ENCODE measurements around the gene IL17RE. TPM values are rescaled to one million over a fixed set of nuclear protein-coding genes. Genes with fewer than 3 reads are reported as not detected.
A peak's percentile ranks its signal among the peaks of the same experiment; 100 is the strongest.
"Not testable (repeated sequence)": the region's sequence is repeated elsewhere in the genome, so short reads cannot be mapped to it uniquely, and the experiment has no call there.

The IL17RE gene
- total RNA-seq, 1 donor from 2014 or later = 0.74 TPM

DNA sequence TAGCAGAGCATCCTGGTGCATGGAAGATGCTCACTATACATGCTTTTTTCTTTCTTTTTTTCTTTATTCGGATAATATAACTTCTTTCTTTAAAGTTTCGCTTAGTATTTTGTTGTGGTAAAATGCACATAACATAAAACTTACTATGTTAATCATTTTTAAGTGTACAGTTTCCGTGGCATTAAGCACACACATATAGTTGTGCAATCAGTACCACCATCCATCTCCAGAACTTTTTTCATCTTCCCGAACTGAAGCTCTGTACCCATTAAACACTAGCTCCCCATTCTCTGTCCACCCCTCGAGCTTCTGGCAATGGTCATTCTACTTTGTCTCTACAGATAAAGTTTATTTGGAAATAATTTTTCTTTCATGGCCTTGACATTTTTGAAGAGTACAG is 13.2 kb upstream of the IL17RE start:
- no peak for DNase-seq (ENCODE audit: low spot score)
- Mint-ChIP-seq H3K27me3 (ENCODE audit: unreplicated experiment) (no peaks in the 10 kb centered on the region), H3K4me3 (ENCODE audit: unreplicated experiment) (peak overlapping the region; percentile 97), H3K4me1 (ENCODE audit: unreplicated experiment) (no peaks in the 10 kb centered on the region), H3K27ac (ENCODE audit: unreplicated experiment) (no peak overlapping the region), H3K9me3 (ENCODE audit: unreplicated experiment) (no peaks in the 10 kb centered on the region), H3K36me3 (ENCODE audit: low read depth, unreplicated experiment) (peaks cover 22% of the 10 kb centered on the region)
- TF ChIP-seq, protein P1, sequence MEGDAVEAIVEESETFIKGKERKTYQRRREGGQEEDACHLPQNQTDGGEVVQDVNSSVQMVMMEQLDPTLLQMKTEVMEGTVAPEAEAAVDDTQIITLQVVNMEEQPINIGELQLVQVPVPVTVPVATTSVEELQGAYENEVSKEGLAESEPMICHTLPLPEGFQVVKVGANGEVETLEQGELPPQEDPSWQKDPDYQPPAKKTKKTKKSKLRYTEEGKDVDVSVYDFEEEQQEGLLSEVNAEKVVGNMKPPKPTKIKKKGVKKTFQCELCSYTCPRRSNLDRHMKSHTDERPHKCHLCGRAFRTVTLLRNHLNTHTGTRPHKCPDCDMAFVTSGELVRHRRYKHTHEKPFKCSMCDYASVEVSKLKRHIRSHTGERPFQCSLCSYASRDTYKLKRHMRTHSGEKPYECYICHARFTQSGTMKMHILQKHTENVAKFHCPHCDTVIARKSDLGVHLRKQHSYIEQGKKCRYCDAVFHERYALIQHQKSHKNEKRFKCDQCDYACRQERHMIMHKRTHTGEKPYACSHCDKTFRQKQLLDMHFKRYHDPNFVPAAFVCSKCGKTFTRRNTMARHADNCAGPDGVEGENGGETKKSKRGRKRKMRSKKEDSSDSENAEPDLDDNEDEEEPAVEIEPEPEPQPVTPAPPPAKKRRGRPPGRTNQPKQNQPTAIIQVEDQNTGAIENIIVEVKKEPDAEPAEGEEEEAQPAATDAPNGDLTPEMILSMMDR (IDR thresholded peaks at IDR 0.05; ENCODE audit: unreplicated experiment) = no peak

DNA sequence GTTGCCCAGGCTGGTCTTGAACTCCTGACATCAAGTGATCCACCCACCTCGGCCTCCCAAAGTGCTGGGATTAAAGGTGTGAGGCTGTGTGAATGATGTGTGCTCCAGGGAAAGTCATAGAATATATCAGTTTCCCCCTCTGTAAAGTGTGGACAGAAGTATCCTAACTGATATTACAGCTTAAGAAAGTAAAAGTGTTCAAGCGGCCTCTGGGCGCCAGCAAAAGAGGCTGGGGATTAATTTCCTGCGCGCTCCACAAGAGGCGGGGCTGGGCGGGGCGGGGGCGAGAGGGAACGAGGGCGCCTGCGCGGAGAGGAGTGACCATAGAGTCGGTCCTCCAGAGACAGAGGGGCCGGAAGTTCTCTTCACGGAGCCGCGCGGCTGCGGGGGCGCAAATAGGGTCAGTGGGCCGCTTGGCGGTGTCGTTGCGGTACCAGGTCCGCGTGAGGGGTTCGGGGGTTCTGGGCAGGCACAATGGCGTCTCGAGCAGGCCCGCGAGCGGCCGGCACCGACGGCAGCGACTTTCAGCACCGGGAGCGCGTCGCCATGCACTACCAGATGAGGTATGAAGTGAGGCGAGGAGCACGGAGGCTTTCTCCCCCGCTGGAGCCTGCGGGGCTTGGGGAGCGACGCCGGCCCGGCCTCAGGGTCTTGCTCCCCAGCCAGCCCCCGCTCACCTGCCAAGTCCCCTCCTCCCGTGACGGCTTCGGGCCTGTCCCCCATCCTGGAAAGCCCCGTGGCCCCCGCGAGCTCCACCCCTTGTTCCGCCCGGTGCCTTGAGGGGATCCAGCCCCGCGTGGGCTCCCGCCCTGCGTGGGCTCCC is 12.2 kb upstream of the IL17RE start, which contains the start of gene JAGN1:
Gene JAGN1, plus strand, starts transcription at position 362 of the 823 bp plus-strand sequence. Its CDS starts 113 bp downstream, at position 475.
- Mint-ChIP-seq H3K4me1 (ENCODE audit: unreplicated experiment) (no peaks in the 10 kb centered on the region), H3K4me3 (ENCODE audit: unreplicated experiment) (peak within 1 kb of the TSS; percentile 97), H3K27ac (ENCODE audit: unreplicated experiment) (peak within 1 kb of the TSS; percentile 96), H3K36me3 (ENCODE audit: low read depth, unreplicated experiment) (peaks cover 28% of the 10 kb centered on the region), H3K27me3 (ENCODE audit: unreplicated experiment) (no peaks in the 10 kb centered on the region), H3K9me3 (ENCODE audit: unreplicated experiment) (no peaks in the 10 kb centered on the region)
- TF ChIP-seq, protein P1 (IDR thresholded peaks at IDR 0.05; ENCODE audit: unreplicated experiment) = no peak
- DNase-seq (ENCODE audit: low spot score) = peak; percentile 83

DNA sequence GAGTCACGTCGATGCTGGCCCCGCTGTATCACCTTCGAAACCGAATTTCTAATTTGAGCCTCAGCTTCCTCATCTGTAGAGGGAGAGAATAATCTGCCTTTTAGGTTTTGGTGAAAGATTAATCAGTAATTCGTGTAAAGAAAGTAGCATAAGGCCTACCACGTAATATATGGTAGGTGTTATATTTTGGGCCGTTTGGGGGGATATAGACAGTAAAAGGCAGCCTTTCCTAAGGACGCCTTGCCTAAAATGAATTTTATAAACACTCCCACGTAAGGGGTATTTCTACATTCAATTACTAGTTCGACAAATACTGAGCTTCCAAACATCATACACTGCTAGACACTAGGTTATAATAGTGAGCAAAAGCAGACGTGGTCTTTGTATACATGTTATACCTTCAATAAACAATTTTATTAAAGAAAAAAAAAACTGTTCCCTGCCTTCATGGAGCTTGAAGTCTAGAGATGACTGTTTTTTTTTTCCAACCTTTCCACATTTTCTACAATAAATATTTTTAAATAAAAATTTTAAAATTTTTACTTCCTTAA is 11.5 kb upstream of the IL17RE start:
- Mint-ChIP-seq H3K27ac (ENCODE audit: unreplicated experiment) (peak overlapping the region; percentile 82), H3K4me1 (ENCODE audit: unreplicated experiment) (no peaks in the 10 kb centered on the region), H3K27me3 (ENCODE audit: unreplicated experiment) (no peaks in the 10 kb centered on the region), H3K4me3 (ENCODE audit: unreplicated experiment) (peak overlapping the region; percentile 97), H3K36me3 (ENCODE audit: low read depth, unreplicated experiment) (peaks cover 28% of the 10 kb centered on the region), H3K9me3 (ENCODE audit: unreplicated experiment) (no peaks in the 10 kb centered on the region)
- TF ChIP-seq, protein P1 (IDR thresholded peaks at IDR 0.05; ENCODE audit: unreplicated experiment) = no peak
- DNase-seq (ENCODE audit: low spot score) = no peak

DNA sequence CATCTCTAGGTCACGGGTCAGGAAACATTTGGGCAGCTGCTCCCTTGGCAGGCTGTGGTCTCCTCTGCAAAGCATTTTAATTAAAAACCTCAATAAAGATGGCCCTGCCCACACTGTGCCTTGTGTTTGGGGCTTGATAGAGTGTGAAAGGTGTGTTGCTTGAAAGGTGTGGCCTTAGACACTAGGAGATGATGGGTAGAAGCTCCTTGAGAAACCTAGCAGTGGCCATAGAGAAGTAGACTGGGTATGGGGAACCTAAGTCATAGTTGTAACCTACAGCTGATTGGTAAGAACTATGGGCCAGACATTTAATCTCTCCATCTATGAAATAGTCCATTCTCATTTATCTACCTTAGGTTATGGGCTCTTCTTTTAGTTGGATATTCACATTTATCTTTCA is 8.9 kb upstream of the IL17RE start:
- H3K27me3 Mint-ChIP-seq (ENCODE audit: unreplicated experiment) = peaks cover 2% of the 10 kb centered on the region
- H3K36me3 Mint-ChIP-seq (ENCODE audit: low read depth, unreplicated experiment) = peaks cover 28% of the 10 kb centered on the region
- no peak for DNase-seq (ENCODE audit: low spot score)
- no peak overlapping the region for H3K4me3 Mint-ChIP-seq (ENCODE audit: unreplicated experiment)
- no peaks in the 10 kb centered on the region for H3K9me3 Mint-ChIP-seq (ENCODE audit: unreplicated experiment)
- no peak overlapping the region for H3K27ac Mint-ChIP-seq (ENCODE audit: unreplicated experiment)
- H3K4me1 Mint-ChIP-seq (ENCODE audit: unreplicated experiment) = no peaks in the 10 kb centered on the region
- TF ChIP-seq, protein P1 (IDR thresholded peaks at IDR 0.05; ENCODE audit: unreplicated experiment) = no peak

DNA sequence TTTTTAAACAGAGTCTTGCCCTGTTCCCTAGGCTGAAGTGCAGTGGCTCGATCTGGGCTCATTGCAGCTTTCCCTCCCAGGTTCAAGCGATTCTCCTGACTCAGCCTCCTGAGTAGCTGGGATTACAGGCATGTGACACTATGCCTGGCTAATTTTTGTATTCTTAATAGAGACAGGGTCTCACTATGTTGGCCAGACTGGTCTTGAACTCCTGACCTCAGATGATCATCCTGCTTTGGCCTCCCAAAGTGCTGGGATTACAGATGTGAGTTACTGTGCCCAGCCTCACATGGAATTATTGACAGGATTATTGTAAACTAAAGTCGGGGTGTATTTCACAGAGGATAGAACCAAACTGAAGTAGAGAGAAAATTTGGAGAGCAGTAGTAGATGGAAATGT is 6.9 kb upstream of the IL17RE start:
- H3K9me3 Mint-ChIP-seq (ENCODE audit: unreplicated experiment); H3K4me3 Mint-ChIP-seq (ENCODE audit: unreplicated experiment); H3K4me1 Mint-ChIP-seq (ENCODE audit: unreplicated experiment); H3K27me3 Mint-ChIP-seq (ENCODE audit: unreplicated experiment); DNase-seq (ENCODE audit: low spot score); H3K27ac Mint-ChIP-seq (ENCODE audit: unreplicated experiment): not testable (repeated sequence)
- peaks cover 28% of the 10 kb centered on the region for H3K36me3 Mint-ChIP-seq (ENCODE audit: low read depth, unreplicated experiment)

DNA sequence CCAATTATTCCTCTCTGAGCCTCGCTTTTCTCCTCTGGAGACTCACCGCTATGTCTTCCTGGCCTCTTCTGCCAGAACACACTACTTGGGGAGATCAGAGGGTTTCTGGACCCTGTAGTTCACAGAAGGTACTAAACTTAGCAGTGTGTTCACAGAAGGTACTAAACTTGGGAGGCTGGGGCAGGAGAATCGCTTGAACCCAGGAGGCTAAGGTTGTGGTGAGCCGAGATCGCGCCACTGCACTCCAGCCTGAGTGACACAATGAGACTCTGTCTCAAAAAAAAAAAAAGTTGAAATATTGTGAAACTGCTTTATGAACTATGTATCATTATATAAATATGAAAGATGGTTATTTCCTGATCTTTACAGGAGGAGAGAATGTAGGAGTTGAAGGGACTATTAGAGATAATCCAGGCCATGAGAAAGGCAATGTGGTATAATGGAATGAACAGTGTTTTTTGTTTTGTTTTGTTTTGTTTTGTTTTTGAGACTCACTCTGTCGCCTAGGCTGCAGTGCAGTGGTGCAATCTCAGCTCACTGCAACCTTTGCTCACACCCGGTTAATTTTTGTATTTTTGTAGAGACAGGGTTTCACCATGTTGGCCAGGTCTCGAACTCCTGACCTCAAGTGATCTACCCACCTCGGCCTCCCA is 5.8 kb upstream of the IL17RE start:
- not testable (repeated sequence) for H3K27me3 Mint-ChIP-seq (ENCODE audit: unreplicated experiment); H3K27ac Mint-ChIP-seq (ENCODE audit: unreplicated experiment); H3K4me3 Mint-ChIP-seq (ENCODE audit: unreplicated experiment); H3K4me1 Mint-ChIP-seq (ENCODE audit: unreplicated experiment); DNase-seq (ENCODE audit: low spot score); H3K9me3 Mint-ChIP-seq (ENCODE audit: unreplicated experiment)
- peaks cover 24% of the 10 kb centered on the region for H3K36me3 Mint-ChIP-seq (ENCODE audit: low read depth, unreplicated experiment)

All from endothelial cell (in vitro differentiated cells).